Central memory CD8-positive, alpha-beta T cell (primary cell): ENCODE measurements around the gene ATCAY.
A peak's percentile ranks its signal among the peaks of the same experiment; 100 is the strongest.

ENCODE experiments used
- ATAC-seq: fragments of 150-1000 bp; cut with Tn5 transposase; replicated peaks from 2 replicates; pipeline ENCODE4 v1.10.0; 2022; ENCODE audit warnings: mild to moderate bottlenecking, moderate FRiP score, moderate number of reproducible peaks; ENCODE audit not compliant: poor library complexity, severe bottlenecking; ENCODE audit errors: extremely low read depth
- DNase-seq, 2 donors: peaks; one replicate each; pipeline ENCODE4 v3.0.0; 2021; ENCODE audit warnings: low spot score in 2 of 2
- H3K27ac Mint-ChIP-seq: one replicate; pipeline ENCODE4 v1.8.0; 2022; ENCODE audit warnings: low read depth, mild to moderate bottlenecking, moderate library complexity, mixed read lengths
- H3K27me3 Mint-ChIP-seq: one replicate; pipeline ENCODE4 v1.8.0; 2022; ENCODE audit warnings: mixed read lengths
- H3K36me3 Mint-ChIP-seq: one replicate; pipeline ENCODE4 v1.8.0; 2022; ENCODE audit warnings: mild to moderate bottlenecking, moderate library complexity, mixed read lengths; ENCODE audit not compliant: insufficient read depth
- H3K4me1 Mint-ChIP-seq: one replicate; pipeline ENCODE4 v1.8.0; 2022; ENCODE audit warnings: mixed read lengths
- H3K4me3 Mint-ChIP-seq: one replicate; pipeline ENCODE4 v1.8.0; 2022; ENCODE audit warnings: mild to moderate bottlenecking, moderate library complexity, mixed read lengths
- H3K9me3 Mint-ChIP-seq: one replicate; pipeline ENCODE4 v1.8.0; 2022; ENCODE audit warnings: mixed read lengths

The ATCAY gene

GRCh38 chr19:3842948-3843347, 37.5 kb upstream of the ATCAY start:
- Mint-ChIP-seq H3K27ac (no peak overlapping the region), H3K36me3 (peaks cover 1% of the 10 kb centered on the region), H3K4me1 (no peaks in the 10 kb centered on the region), H3K9me3 (no peaks in the 10 kb centered on the region), H3K27me3 (no peaks in the 10 kb centered on the region), H3K4me3 (no peak overlapping the region)
- DNase-seq: no peak
- no peak for ATAC-seq

- DNase-seq: no peak
- no peak overlapping the region for H3K4me3 Mint-ChIP-seq
- no peaks in the 10 kb centered on the region for H3K4me1 Mint-ChIP-seq
Measured at GRCh38 chr19:3844596-3844995, 35.9 kb upstream of the ATCAY start.

GRCh38 chr19:3849092-3849491, 31.4 kb upstream of the ATCAY start:
- H3K9me3 Mint-ChIP-seq: no peaks in the 10 kb centered on the region
- no peaks in the 10 kb centered on the region for H3K27me3 Mint-ChIP-seq
- H3K36me3 Mint-ChIP-seq: no peaks in the 10 kb centered on the region
- ATAC-seq (peak; percentile 49), DNase-seq (peak in 1 of 2 donors; percentile 28)
- H3K4me1 Mint-ChIP-seq: no peaks in the 10 kb centered on the region
- H3K4me3 Mint-ChIP-seq: no peak overlapping the region
- H3K27ac Mint-ChIP-seq: no peak overlapping the region

More at GRCh38 chr19:3844596-3844995, 35.9 kb upstream of the ATCAY start:
- no peaks in the 10 kb centered on the region for H3K27me3 Mint-ChIP-seq
- H3K36me3 Mint-ChIP-seq: no peaks in the 10 kb centered on the region
- no peaks in the 10 kb centered on the region for H3K9me3 Mint-ChIP-seq
- no peak overlapping the region for H3K27ac Mint-ChIP-seq
- no peak for ATAC-seq

GRCh38 chr19:3849787-3850186, 30.7 kb upstream of the ATCAY start:
- Mint-ChIP-seq H3K27ac (no peak overlapping the region), H3K36me3 (no peaks in the 10 kb centered on the region), H3K4me3 (no peak overlapping the region), H3K27me3 (no peaks in the 10 kb centered on the region), H3K9me3 (no peaks in the 10 kb centered on the region), H3K4me1 (no peaks in the 10 kb centered on the region)
- DNase-seq (no peak), ATAC-seq (no peak)

- no peak overlapping the region for H3K4me3 Mint-ChIP-seq
- H3K27ac Mint-ChIP-seq: no peak overlapping the region
- DNase-seq: no peak
- no peak for ATAC-seq
- no peaks in the 10 kb centered on the region for H3K27me3 Mint-ChIP-seq
- H3K9me3 Mint-ChIP-seq: no peaks in the 10 kb centered on the region
- H3K4me1 Mint-ChIP-seq: no peaks in the 10 kb centered on the region
- no peaks in the 10 kb centered on the region for H3K36me3 Mint-ChIP-seq
Measured at GRCh38 chr19:3850320-3850972, 30.0 kb upstream of the ATCAY start.

- no peak for ATAC-seq
- H3K9me3 Mint-ChIP-seq: no peaks in the 10 kb centered on the region
- H3K27me3 Mint-ChIP-seq: no peaks in the 10 kb centered on the region
- H3K4me3 Mint-ChIP-seq: no peak overlapping the region
- no peak overlapping the region for H3K27ac Mint-ChIP-seq
- H3K36me3 Mint-ChIP-seq: no peaks in the 10 kb centered on the region
- H3K4me1 Mint-ChIP-seq: no peaks in the 10 kb centered on the region
- no peak for DNase-seq
Measured at GRCh38 chr19:3851254-3852176, 29.0 kb upstream of the ATCAY start.

DNA sequence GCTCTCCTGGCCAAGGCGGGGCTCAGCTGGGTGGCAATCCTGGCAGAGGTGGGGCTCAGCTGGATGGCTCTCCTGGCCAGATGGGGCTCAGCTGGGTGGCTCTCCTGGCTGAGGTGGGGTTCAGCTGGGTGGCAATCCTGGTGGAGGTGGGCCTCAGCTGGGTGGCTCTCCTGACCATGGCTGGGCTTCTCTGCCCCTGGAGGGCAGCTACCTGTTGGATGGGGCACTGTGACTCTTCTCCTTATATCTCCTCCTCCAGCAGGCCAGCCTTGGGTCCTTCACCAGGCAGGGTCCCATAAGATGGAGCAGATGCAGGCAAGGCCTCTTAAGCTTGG, 28.3 kb upstream of the ATCAY start:
- Mint-ChIP-seq H3K9me3 (no peaks in the 10 kb centered on the region), H3K27ac (no peak overlapping the region), H3K4me3 (no peak overlapping the region), H3K27me3 (no peaks in the 10 kb centered on the region), H3K36me3 (no peaks in the 10 kb centered on the region), H3K4me1 (no peaks in the 10 kb centered on the region)
- ATAC-seq: no peak
- no peak for DNase-seq

GRCh38 chr19:3852614-3853254, 27.8 kb upstream of the ATCAY start:
- peak; percentile 60 for ATAC-seq
- H3K36me3 Mint-ChIP-seq: no peaks in the 10 kb centered on the region
- H3K4me1 Mint-ChIP-seq: no peaks in the 10 kb centered on the region
- H3K9me3 Mint-ChIP-seq: no peaks in the 10 kb centered on the region
- no peak overlapping the region for H3K4me3 Mint-ChIP-seq
- peak; percentile 28 to 39 for DNase-seq
- H3K27ac Mint-ChIP-seq: no peak overlapping the region
- H3K27me3 Mint-ChIP-seq: no peaks in the 10 kb centered on the region

- H3K27me3 Mint-ChIP-seq: no peaks in the 10 kb centered on the region
- H3K4me1 Mint-ChIP-seq: no peaks in the 10 kb centered on the region
- H3K36me3 Mint-ChIP-seq: no peaks in the 10 kb centered on the region
- no peak overlapping the region for H3K4me3 Mint-ChIP-seq
- ATAC-seq: no peak
- no peak overlapping the region for H3K27ac Mint-ChIP-seq
- no peaks in the 10 kb centered on the region for H3K9me3 Mint-ChIP-seq
- DNase-seq: no peak
Measured at GRCh38 chr19:3855320-3855719, 25.2 kb upstream of the ATCAY start.

- ATAC-seq (no peak), DNase-seq (no peak)
- no peaks in the 10 kb centered on the region for H3K36me3 Mint-ChIP-seq
- no peak overlapping the region for H3K4me3 Mint-ChIP-seq
- no peaks in the 10 kb centered on the region for H3K9me3 Mint-ChIP-seq
- no peak overlapping the region for H3K27ac Mint-ChIP-seq
- no peaks in the 10 kb centered on the region for H3K4me1 Mint-ChIP-seq
- H3K27me3 Mint-ChIP-seq: no peaks in the 10 kb centered on the region
Measured at GRCh38 chr19:3857449-3858003, 23.0 kb upstream of the ATCAY start.

DNA sequence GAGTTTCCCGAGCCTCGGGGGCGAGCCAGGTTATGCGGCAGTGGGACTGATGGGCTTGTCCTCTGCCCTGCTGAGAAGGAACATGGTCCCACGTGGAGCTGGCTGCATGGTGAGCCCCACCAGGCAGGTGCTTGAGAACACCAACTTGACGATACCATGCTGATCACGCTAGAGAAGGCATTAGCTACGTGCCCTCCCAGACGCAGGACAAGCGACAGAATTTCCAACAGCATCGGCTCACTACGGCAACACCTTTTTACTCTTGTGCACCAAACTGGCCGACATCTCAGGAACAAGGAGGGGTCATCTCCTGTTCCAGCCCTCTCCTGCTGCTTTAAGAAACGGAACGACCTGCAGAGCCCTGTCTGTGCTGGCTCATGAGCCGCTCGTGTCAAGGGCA, 20.0 kb upstream of the ATCAY start:
- Mint-ChIP-seq H3K9me3 (no peaks in the 10 kb centered on the region), H3K27ac (no peak overlapping the region), H3K36me3 (no peaks in the 10 kb centered on the region), H3K27me3 (no peaks in the 10 kb centered on the region), H3K4me1 (no peaks in the 10 kb centered on the region), H3K4me3 (no peak overlapping the region)
- ATAC-seq (no peak), DNase-seq (no peak)

DNA sequence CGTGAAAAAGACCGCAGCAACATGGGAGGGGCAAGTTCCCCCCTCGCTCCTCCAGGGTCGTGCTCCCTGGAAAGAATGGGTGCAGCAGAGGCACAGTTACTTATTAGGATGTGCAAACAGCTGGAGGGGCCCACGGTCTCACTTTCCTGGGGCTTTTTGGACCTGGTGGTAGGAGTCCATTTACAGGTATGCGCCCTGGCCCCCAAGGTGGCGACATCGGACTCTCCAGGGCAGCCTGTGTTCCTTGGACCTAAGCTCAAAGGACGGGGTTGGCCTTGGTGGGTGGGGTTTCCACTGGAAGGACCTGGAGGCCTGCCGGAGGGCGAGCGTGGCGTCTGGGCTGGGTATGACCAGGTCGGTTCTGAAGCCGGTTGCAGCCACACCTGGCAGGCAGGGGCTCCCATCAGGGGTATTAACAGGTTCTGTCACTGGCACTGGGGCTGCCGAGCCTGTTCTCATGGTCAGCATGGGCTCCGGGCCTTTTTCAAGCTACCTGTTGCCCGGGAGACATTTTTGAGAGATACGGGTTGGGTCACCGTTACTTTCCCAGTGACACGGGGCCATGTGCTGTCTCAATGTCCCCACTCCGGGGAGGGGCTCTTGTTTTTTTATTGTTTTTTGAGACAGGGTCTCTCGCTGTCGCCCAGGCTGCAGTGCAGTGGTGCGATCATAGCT, 17.5 kb upstream of the ATCAY start:
- H3K36me3 Mint-ChIP-seq: no peaks in the 10 kb centered on the region
- ATAC-seq: no peak
- H3K4me1 Mint-ChIP-seq: no peaks in the 10 kb centered on the region
- H3K27ac Mint-ChIP-seq: no peak overlapping the region
- peaks cover 20% of the 10 kb centered on the region for H3K27me3 Mint-ChIP-seq
- H3K4me3 Mint-ChIP-seq: no peak overlapping the region
- DNase-seq: no peak
- H3K9me3 Mint-ChIP-seq: no peaks in the 10 kb centered on the region
